ENCODE data around the gene RNF213.
"Not testable (repeated sequence)": the region's sequence is repeated elsewhere in the genome, so short reads cannot be mapped to it uniquely, and the experiment has no call there.

The RNF213 gene

DNA sequence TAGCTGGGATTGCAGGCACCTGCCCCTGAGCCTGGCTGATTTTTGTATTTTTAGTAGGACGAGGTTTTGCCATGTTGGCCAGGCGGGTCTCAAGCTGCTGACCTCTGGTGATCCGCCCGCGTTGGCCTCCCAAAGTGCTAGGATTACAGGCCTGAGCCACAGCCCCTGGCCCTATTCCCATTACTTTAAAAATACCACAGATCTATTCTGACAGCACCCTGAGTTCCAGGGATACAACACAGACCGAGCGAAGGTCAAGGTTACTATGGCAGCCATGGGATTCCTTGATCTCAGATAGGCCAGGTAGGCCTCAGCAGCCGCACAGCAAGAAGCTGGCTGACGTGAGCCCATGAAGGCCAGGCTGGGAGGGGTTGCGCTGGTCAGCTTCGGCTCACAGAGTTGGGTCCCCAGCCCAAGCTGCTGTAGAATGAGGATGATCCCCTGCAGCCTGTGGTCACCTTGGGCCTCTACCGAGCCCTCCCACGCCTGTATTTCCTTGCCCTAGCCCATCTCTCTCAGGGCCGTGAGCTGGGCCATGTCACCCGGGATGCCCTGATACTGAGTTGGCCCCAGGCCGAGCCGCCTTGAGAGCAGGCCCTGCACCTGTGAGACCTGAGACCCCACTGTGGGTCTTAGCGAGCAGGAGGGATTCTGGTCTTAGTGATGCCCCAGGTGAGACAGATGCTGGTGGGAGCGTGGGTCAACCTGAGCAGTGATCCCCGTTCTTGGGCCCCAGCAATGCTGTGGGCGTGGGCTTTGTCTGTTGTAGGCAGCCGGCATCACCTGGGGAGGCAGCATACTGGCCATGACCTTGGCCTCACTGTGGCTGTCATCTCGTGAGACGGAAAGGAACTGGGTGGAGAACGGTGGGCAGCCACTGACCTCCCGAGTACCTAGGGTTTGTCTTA lies 16.9 kb upstream of the RNF213 start:
- ChIA-PET CTCF (no interaction called here), POLR2A (interaction anchor here (0.7 kb wide), 1 partner anchor 8 kb away, joined by 3 read pairs; no protein-coding TSS in a partner anchor)
- Histone ChIP-seq H3K36me3 (ENCODE audit: control insufficient read depth in 2 of 2, insufficient read depth in 1 of 2, low read length in 2 of 2) (peaks cover 9 to 71% of the 10 kb centered on the region in 2 experiments), H3K27ac (ENCODE audit: extremely low read depth, low read depth, low read length) (no peak overlapping the region), H3K4me3 (ENCODE audit: low read depth, low read length) (no peak overlapping the region), H3K4me1 (ENCODE audit: control insufficient read depth, insufficient read depth, low read length) (no peaks in the 10 kb centered on the region), H3K9me3 (ENCODE audit: control insufficient read depth, insufficient read depth, low read depth, low read length) (no peaks in the 10 kb centered on the region)
- TF ChIP-seq, protein P1, sequence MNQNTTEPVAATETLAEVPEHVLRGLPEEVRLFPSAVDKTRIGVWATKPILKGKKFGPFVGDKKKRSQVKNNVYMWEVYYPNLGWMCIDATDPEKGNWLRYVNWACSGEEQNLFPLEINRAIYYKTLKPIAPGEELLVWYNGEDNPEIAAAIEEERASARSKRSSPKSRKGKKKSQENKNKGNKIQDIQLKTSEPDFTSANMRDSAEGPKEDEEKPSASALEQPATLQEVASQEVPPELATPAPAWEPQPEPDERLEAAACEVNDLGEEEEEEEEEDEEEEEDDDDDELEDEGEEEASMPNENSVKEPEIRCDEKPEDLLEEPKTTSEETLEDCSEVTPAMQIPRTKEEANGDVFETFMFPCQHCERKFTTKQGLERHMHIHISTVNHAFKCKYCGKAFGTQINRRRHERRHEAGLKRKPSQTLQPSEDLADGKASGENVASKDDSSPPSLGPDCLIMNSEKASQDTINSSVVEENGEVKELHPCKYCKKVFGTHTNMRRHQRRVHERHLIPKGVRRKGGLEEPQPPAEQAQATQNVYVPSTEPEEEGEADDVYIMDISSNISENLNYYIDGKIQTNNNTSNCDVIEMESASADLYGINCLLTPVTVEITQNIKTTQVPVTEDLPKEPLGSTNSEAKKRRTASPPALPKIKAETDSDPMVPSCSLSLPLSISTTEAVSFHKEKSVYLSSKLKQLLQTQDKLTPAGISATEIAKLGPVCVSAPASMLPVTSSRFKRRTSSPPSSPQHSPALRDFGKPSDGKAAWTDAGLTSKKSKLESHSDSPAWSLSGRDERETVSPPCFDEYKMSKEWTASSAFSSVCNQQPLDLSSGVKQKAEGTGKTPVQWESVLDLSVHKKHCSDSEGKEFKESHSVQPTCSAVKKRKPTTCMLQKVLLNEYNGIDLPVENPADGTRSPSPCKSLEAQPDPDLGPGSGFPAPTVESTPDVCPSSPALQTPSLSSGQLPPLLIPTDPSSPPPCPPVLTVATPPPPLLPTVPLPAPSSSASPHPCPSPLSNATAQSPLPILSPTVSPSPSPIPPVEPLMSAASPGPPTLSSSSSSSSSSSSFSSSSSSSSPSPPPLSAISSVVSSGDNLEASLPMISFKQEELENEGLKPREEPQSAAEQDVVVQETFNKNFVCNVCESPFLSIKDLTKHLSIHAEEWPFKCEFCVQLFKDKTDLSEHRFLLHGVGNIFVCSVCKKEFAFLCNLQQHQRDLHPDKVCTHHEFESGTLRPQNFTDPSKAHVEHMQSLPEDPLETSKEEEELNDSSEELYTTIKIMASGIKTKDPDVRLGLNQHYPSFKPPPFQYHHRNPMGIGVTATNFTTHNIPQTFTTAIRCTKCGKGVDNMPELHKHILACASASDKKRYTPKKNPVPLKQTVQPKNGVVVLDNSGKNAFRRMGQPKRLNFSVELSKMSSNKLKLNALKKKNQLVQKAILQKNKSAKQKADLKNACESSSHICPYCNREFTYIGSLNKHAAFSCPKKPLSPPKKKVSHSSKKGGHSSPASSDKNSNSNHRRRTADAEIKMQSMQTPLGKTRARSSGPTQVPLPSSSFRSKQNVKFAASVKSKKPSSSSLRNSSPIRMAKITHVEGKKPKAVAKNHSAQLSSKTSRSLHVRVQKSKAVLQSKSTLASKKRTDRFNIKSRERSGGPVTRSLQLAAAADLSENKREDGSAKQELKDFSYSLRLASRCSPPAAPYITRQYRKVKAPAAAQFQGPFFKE (tag by site-specific recombination; IDR thresholded peaks at IDR 0.05; ENCODE audit: borderline replicate concordance) = no peak

DNA sequence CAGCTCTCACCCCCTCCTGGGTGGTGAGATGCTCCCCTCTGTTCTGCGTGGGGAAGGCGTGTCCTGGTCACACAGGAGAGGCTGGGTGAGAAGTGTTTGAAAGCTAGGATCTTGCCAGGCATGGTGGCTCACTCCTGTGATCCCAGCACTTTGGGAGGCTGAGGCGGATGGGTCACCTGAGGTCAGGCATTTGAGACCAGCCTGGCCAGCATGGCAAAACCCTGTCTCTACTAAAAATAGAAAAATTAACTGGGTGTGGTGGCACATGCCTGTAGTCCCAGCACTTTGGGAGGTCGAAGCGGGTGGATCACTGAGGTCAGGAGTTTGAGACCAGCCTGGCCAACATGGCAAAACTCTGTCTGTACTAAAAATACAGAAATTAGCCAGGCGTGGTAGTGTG lies 16.2 kb upstream of the RNF213 start:
- H3K27ac ChIP-seq (ENCODE audit: extremely low read depth, low read depth, low read length); H3K4me1 ChIP-seq (ENCODE audit: control insufficient read depth, insufficient read depth, low read length); H3K4me3 ChIP-seq (ENCODE audit: low read depth, low read length); H3K9me3 ChIP-seq (ENCODE audit: control insufficient read depth, insufficient read depth, low read depth, low read length); CTCF ChIA-PET: not testable (repeated sequence)
- POLR2A ChIA-PET = interaction anchor here (0.7 kb wide), 1 partner anchor 9 kb away, joined by 3 read pairs; no protein-coding TSS in a partner anchor
- H3K36me3 ChIP-seq (ENCODE audit: control insufficient read depth in 2 of 2, insufficient read depth in 1 of 2, low read length in 2 of 2) = peaks cover 9 to 78% of the 10 kb centered on the region in 2 experiments

DNA sequence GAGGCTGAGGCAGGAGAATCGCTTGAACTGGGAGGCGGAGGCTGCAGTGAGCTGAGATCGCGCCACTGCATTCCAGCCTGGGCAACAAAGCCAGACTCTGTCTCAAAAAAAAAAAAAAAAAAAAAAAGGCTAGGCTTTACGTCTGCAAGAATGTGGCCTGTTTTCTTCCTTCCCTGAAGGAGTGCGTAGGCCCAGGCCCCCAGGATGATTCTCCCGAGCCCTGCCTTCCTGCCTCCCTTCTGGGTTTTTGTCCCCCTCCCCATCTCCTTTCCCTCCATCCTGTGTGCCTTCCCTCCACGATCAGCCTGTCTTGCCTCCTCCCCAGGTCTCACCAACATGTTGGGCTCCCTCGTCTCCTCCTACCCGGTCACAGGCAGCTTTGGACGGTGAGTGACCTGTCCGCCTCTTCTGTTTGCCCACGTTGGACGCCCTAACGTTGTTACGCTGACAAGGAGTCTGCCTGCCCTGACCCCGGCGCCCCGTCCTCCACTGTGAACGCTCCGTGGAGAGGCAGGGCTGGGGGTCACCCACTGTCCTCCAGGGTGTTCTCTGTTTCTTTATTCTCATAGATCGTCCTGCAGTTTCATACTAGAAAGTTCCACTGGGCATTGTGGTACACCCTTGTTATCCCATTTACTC lies 15.7 kb upstream of the RNF213 start:
- TF ChIP-seq ZBTB7A (tag by site-specific recombination; IDR thresholded peaks at IDR 0.05; ENCODE audit: low read depth) (no peak), SCRT2 (tag by site-specific recombination; IDR thresholded peaks at IDR 0.05) (no peak), ZSCAN30 (tag by site-specific recombination; IDR thresholded peaks at IDR 0.05) (no peak), YY2 (tag by site-specific recombination; IDR thresholded peaks at IDR 0.05) (no peak), ZNF202 (tag by site-specific recombination; IDR thresholded peaks at IDR 0.05; ENCODE audit: borderline replicate concordance) (no peak), ZNF394 (tag by site-specific recombination; IDR thresholded peaks at IDR 0.05; ENCODE audit: borderline replicate concordance) (no peak), ZNF266 (tag by site-specific recombination; IDR thresholded peaks at IDR 0.05; ENCODE audit: low read depth) (no peak), HOXD13 (CRISPR knock-in tag; IDR thresholded peaks at IDR 0.05; ENCODE audit: borderline replicate concordance) (no peak), ZNF132 (tag by site-specific recombination; IDR thresholded peaks at IDR 0.05; ENCODE audit: borderline replicate concordance) (no peak), YY1 (tag by site-specific recombination; IDR thresholded peaks at IDR 0.05) (no peak), SETDB1 (IDR thresholded peaks at IDR 0.05; ENCODE audit: insufficient read length, low read length) (no peak)
- TF ChIP-seq, protein P2, sequence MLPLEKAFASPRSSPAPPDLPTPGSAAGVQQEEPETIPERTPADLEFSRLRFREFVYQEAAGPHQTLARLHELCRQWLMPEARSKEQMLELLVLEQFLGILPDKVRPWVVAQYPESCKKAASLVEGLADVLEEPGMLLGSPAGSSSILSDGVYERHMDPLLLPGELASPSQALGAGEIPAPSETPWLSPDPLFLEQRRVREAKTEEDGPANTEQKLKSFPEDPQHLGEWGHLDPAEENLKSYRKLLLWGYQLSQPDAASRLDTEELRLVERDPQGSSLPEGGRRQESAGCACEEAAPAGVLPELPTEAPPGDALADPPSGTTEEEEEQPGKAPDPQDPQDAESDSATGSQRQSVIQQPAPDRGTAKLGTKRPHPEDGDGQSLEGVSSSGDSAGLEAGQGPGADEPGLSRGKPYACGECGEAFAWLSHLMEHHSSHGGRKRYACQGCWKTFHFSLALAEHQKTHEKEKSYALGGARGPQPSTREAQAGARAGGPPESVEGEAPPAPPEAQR (tag by site-specific recombination; IDR thresholded peaks at IDR 0.05) = no peak
- ChIA-PET CTCF (no interaction called here), POLR2A (interaction anchor here (0.7 kb wide), 1 partner anchor 9 kb away, joined by 3 read pairs; no protein-coding TSS in a partner anchor)
- no peaks in the 10 kb centered on the region for H3K9me3 ChIP-seq (ENCODE audit: control insufficient read depth, insufficient read depth, low read depth, low read length)
- no peak overlapping the region for H3K27ac ChIP-seq (ENCODE audit: extremely low read depth, low read depth, low read length)
- no peaks in the 10 kb centered on the region for H3K4me1 ChIP-seq (ENCODE audit: control insufficient read depth, insufficient read depth, low read length)
- no peak overlapping the region for H3K4me3 ChIP-seq (ENCODE audit: low read depth, low read length)
- H3K36me3 ChIP-seq (ENCODE audit: control insufficient read depth in 2 of 2, insufficient read depth in 1 of 2, low read length in 2 of 2) = peaks cover 12 to 77% of the 10 kb centered on the region in 2 experiments

Data from HEK293 (cell line).